Mesenchymal stem cell (in vitro differentiated cells and primary cell): ENCODE results near the gene ST13. TPM values are rescaled to one million over a fixed set of nuclear protein-coding genes. Genes with fewer than 3 reads are reported as not detected.

Experiments
- DNase-seq: peaks from one replicate; pipeline ENCODE4 v3.0.0-alpha.2; 2013
- H2AFZ ChIP-seq: one replicate; pipeline ENCODE4 v1.6.1; 2013; ENCODE audit warnings: low read depth, mild to moderate bottlenecking, control low read depth, inconsistent platforms, low read length, moderate library complexity
- H2AK5ac ChIP-seq: 2 replicates; pipeline ENCODE4 v1.6.1; 2013; ENCODE audit warnings: low read length, moderate library complexity, mild to moderate bottlenecking, inconsistent platforms; ENCODE audit not compliant: severe bottlenecking
- H2BK120ac ChIP-seq: one replicate; pipeline ENCODE4 v1.6.1; 2013; ENCODE audit warnings: low read depth, mild to moderate bottlenecking, inconsistent platforms, low read length, moderate library complexity
- H2BK12ac ChIP-seq, 2 experiments: one replicate each; pipeline ENCODE4 v1.6.1; 2013; ENCODE audit warnings: inconsistent platforms in 2 of 2, low read length in 2 of 2, mild to moderate bottlenecking in 2 of 2, moderate library complexity in 2 of 2, control low read depth in 1 of 2
- H2BK15ac ChIP-seq: one replicate; pipeline ENCODE4 v1.6.1; 2013; ENCODE audit warnings: mild to moderate bottlenecking, low read depth, inconsistent platforms; ENCODE audit not compliant: poor library complexity, severe bottlenecking
- H2BK5ac ChIP-seq: 2 replicates; pipeline ENCODE4 v1.6.1; 2013; ENCODE audit warnings: low read depth, mild to moderate bottlenecking, low read length, control low read depth, inconsistent platforms; ENCODE audit not compliant: poor library complexity, severe bottlenecking
- H3K14ac ChIP-seq, 2 experiments: one replicate each; pipeline ENCODE4 v1.6.1; 2013; ENCODE audit warnings: inconsistent platforms in 2 of 2, low read length in 2 of 2, control low read depth in 1 of 2, mild to moderate bottlenecking in 1 of 2, moderate library complexity in 1 of 2
- H3K18ac ChIP-seq, 2 experiments: one replicate each; pipeline ENCODE4 v1.6.1; 2013; ENCODE audit warnings: inconsistent platforms in 2 of 2, low read length in 2 of 2, control low read depth in 1 of 2, low read depth in 1 of 2, mild to moderate bottlenecking in 1 of 2
- H3K23ac ChIP-seq, 2 experiments: one replicate each; pipeline ENCODE4 v1.6.1; 2013; ENCODE audit warnings: inconsistent platforms in 2 of 2, low read length in 2 of 2, mild to moderate bottlenecking in 2 of 2, moderate library complexity in 2 of 2, control low read depth in 1 of 2
- H3K27ac ChIP-seq: 2 replicates; pipeline ENCODE4 v1.5.1; 2013; ENCODE audit warnings: mild to moderate bottlenecking, moderate library complexity, low read length, control low read depth, inconsistent platforms; ENCODE audit not compliant: poor library complexity, severe bottlenecking
- H3K27me3 ChIP-seq, 2 experiments: 2 replicates each; pipeline versions ENCODE4 v1.6.1 to v1.7.0; 2013; ENCODE audit warnings: low read length in 2 of 2, mild to moderate bottlenecking in 2 of 2, moderate library complexity in 2 of 2, control low read depth in 1 of 2, inconsistent platforms in 1 of 2; ENCODE audit not compliant: control insufficient read depth in 1 of 2, insufficient read depth in 1 of 2
- H3K36me3 ChIP-seq, 2 experiments: 2 replicates each; pipeline versions ENCODE4 v1.6.1 to v1.7.0; 2013; ENCODE audit warnings: low read length in 2 of 2, control low read depth in 1 of 2, inconsistent platforms in 1 of 2, low read depth in 1 of 2, mild to moderate bottlenecking in 1 of 2; ENCODE audit not compliant: insufficient read depth in 2 of 2, control insufficient read depth in 1 of 2
- H3K4ac ChIP-seq, 2 experiments: one replicate each; pipeline ENCODE4 v1.6.1; 2013; ENCODE audit warnings: inconsistent platforms in 2 of 2, low read length in 2 of 2, mild to moderate bottlenecking in 2 of 2, moderate library complexity in 2 of 2, control low read depth in 1 of 2, low read depth in 1 of 2
- H3K4me1 ChIP-seq: 2 replicates; pipeline ENCODE4 v1.6.1; 2013; ENCODE audit warnings: low read depth, low read length, control low read depth; ENCODE audit not compliant: control insufficient read depth, insufficient read depth
- H3K4me2 ChIP-seq: 2 replicates; pipeline ENCODE4 v1.6.1; 2013; ENCODE audit warnings: low read length, mild to moderate bottlenecking, inconsistent platforms; ENCODE audit not compliant: poor library complexity, severe bottlenecking
- H3K4me3 ChIP-seq, 2 experiments: 2 replicates each; pipeline versions ENCODE4 v1.5.1 to v1.7.0; 2013; ENCODE audit warnings: low read length in 2 of 2, mild to moderate bottlenecking in 2 of 2, control low read depth in 1 of 2, low read depth in 1 of 2; ENCODE audit not compliant: insufficient read depth in 1 of 2
- H3K79me1 ChIP-seq: replicated peaks from 2 replicates; pipeline ENCODE4 v1.6.1; 2013; ENCODE audit warnings: mild to moderate bottlenecking, control low read depth, low read length, inconsistent platforms; ENCODE audit not compliant: poor library complexity, severe bottlenecking
- H3K9ac ChIP-seq: 2 replicates; pipeline ENCODE4 v1.7.0; 2013; ENCODE audit warnings: mild to moderate bottlenecking, low read length, moderate library complexity
- H3K9me3 ChIP-seq: 2 replicates; pipeline ENCODE4 v1.7.0; 2013; ENCODE audit warnings: mild to moderate bottlenecking, low read length; ENCODE audit not compliant: control insufficient read depth
- H4K8ac ChIP-seq: one replicate; pipeline ENCODE4 v1.6.1; 2013; ENCODE audit warnings: inconsistent platforms, mild to moderate bottlenecking, low read length, moderate library complexity
- H4K91ac ChIP-seq: one replicate; pipeline ENCODE4 v1.6.1; 2013; ENCODE audit warnings: mild to moderate bottlenecking, low read length, inconsistent platforms
- WGBS: methylation state at CpG from one replicate; pipeline ENCODE4 v1.1.7; 2013; ENCODE audit warnings: mixed read lengths; 5-methylcytosine and 5-hydroxymethylcytosine counted together
- polyA plus RNA-seq, 2 experiments: library from polyadenylated mRNA; stranded (reverse); fragments of 200-250 nt; gene quantifications; one replicate each; pipeline ENCODE4 v1.2.3, GENCODE V29; 2013

The ST13 gene
- 329 TPM for polyA plus RNA-seq (2013, experiment 1 of 2)
- polyA plus RNA-seq (2013, experiment 2 of 2), result 343 TPM

DNA sequence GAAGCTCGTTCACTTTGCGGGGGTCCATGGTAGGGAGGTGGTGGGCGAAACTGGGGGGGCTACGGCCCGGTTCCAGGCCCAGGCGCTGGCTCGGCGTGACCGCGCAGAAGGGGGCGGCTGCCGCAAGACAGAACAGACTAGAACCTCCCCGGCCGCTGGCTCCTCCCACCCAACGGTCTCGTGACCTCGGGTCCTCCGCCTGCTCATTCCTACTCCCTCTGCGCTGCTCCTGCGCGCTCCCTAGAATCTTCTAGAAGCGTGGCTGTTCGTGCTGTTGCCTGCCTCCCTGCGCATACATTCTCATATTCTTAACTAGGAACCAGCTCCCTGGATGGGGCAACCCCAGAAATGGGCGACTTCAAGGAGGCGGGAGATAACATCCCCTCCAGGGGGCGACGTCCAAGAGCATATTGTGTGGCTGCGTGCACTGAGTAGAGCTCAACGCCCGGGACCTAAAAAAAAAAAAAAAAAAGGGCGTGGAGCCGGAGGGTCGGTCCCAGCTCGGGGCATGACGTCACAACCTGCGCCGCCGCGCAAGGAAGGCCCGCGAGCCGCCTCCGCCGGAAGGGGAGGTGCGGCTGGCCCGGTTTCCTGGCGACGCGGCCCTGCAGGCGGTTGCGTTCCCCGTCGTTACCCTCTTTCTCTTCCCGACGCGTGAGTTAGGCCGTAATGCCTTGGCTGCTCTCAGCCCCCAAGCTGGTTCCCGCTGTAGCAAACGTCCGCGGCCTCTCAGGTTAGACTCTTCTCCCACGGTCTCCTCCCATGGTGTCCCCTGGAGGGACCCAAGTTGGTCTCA, at the start of gene ST13, which contains the start of gene XPNPEP3:
ST13 (minus strand) TSS at position 127 of the 796 bp plus-strand sequence; CDS start at position 28, 99 bp downstream.
XPNPEP3 (plus strand) TSS at position 636 of the 796 bp plus-strand sequence; CDS start at position 670, 34 bp downstream.
- H3K4me1 ChIP-seq, result peaks cover 11% of the 10 kb centered on the region
- H3K9ac ChIP-seq, result peak within 1 kb of the TSS; percentile 100
- H3K18ac ChIP-seq, result peak within 1 kb of the TSS; percentile 94 to 97
- peak within 1 kb of the TSS; percentile 91 for H3K4me2 ChIP-seq
- H3K27me3 ChIP-seq, result no peaks in the 10 kb centered on the region
- under 1% methylated on average over 58 of the region's 63 CpGs for WGBS
- H3K27ac ChIP-seq, result peak within 1 kb of the TSS; percentile 100
- peak; percentile 97 for DNase-seq
- H2BK120ac ChIP-seq, result peak within 1 kb of the TSS; percentile 73
- H2BK15ac ChIP-seq, result peak within 1 kb of the TSS; percentile 60
- peak within 1 kb of the TSS; percentile 94 for H2AFZ ChIP-seq
- H3K14ac ChIP-seq, result peak within 1 kb of the TSS in 1 of 2 experiments; percentile 98
- H3K79me1 ChIP-seq, result peaks cover 1% of the 10 kb centered on the region
- peak within 1 kb of the TSS; percentile 97 for H2BK5ac ChIP-seq
- peak within 1 kb of the TSS; percentile 96 for H4K8ac ChIP-seq
- no peaks in the 10 kb centered on the region for H3K9me3 ChIP-seq
- peak within 1 kb of the TSS; percentile 97 to 100 for H3K4ac ChIP-seq
- H3K4me3 ChIP-seq, result peak within 1 kb of the TSS; percentile 95 to 96
- peak within 1 kb of the TSS; percentile 85 for H4K91ac ChIP-seq
- peak within 1 kb of the TSS; percentile 25 to 83 for H3K23ac ChIP-seq
- H2BK12ac ChIP-seq, result peak within 1 kb of the TSS in 1 of 2 experiments; percentile 72
- H2AK5ac ChIP-seq, result peak within 1 kb of the TSS; percentile 3
- peaks cover 0 to 29% of the 10 kb centered on the region in 2 experiments for H3K36me3 ChIP-seq

DNA sequence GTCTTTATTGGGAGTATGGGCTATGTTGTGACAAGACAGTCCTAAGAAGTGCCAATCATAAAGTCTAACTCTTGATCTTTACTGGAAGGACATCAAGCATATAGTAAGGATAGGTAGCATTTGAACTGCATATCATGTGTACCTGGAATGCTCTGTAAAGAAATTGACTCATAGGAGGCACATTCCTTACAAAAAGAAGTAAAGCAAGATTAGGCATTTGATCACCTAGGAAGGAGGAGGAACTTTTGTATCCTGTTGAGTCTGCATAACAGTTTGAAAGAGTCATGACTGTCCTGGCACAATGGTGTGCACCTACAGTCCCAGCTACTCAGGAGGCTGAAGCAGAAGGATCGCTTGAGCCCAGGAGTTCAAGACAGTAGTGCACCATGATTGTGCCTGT, 47.7 kb upstream of the ST13 start:
- 94% methylated on average over 1 of the region's 1 CpG for WGBS

DNA sequence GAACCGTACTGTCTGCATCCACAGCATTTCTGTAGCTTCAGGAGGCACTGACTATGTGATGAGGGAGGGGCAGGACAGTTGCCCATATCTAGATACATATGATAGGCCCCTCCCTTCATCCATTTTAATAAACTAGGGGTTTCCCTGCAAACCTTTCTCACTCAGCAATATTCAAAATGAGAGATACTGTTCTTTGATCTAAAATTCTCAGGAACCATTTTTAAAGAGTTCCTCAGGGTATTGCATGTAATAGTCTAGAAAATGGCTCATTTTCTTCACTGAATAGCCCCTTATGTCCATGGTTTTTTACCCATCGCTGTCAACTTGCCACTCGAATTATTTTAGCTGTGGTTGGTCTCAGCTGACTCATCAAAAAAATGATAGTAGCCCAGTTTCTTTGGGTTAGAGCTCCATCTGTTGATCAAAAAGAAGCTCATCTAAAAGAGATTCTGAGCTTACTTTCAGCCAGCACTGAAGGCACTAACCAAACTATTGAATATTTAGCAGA, 42.5 kb upstream of the ST13 start:
- no peak overlapping the region for H3K18ac ChIP-seq
- H2BK15ac ChIP-seq, result no peak overlapping the region
- no peaks in the 10 kb centered on the region for H3K4me1 ChIP-seq
- H3K14ac ChIP-seq, result peak overlapping the region in 1 of 2 experiments; percentile 91
- H3K4me3 ChIP-seq, result no peak overlapping the region
- H4K91ac ChIP-seq, result no peak overlapping the region
- no peaks in the 10 kb centered on the region for H3K27me3 ChIP-seq
- no peak overlapping the region for H2BK12ac ChIP-seq
- DNase-seq, result peak; percentile 79
- no peak overlapping the region for H4K8ac ChIP-seq
- H2AK5ac ChIP-seq, result no peak overlapping the region
- H3K27ac ChIP-seq, result no peak overlapping the region
- no peak overlapping the region for H2BK120ac ChIP-seq
- no peak overlapping the region for H3K4me2 ChIP-seq
- no peak overlapping the region for H3K4ac ChIP-seq
- no peaks in the 10 kb centered on the region for H3K79me1 ChIP-seq
- no peak overlapping the region for H2BK5ac ChIP-seq
- H3K9ac ChIP-seq, result peak overlapping the region; percentile 40
- 51% methylated on average over 2 of the region's 3 CpGs for WGBS
- H3K36me3 ChIP-seq, result peaks cover 0 to 35% of the 10 kb centered on the region in 2 experiments
- no peak overlapping the region for H3K23ac ChIP-seq
- no peak overlapping the region for H2AFZ ChIP-seq
- no peaks in the 10 kb centered on the region for H3K9me3 ChIP-seq

More for the DNA sequence above, 47.7 kb upstream of the ST13 start:
- Histone ChIP-seq H3K9ac (no peak overlapping the region), H2BK120ac (no peak overlapping the region), H2BK5ac (no peak overlapping the region), H3K27me3 (no peaks in the 10 kb centered on the region), H4K8ac (no peak overlapping the region), H3K9me3 (no peaks in the 10 kb centered on the region), H2BK12ac (no peak overlapping the region), H2BK15ac (no peak overlapping the region), H3K79me1 (no peaks in the 10 kb centered on the region), H3K23ac (no peak overlapping the region), H3K14ac (no peak overlapping the region), H3K27ac (no peak overlapping the region), H4K91ac (no peak overlapping the region), H2AK5ac (no peak overlapping the region), H3K36me3 (peaks cover 5 to 57% of the 10 kb centered on the region in 2 experiments), H3K4ac (no peak overlapping the region), H2AFZ (no peak overlapping the region), H3K4me3 (no peak overlapping the region), H3K18ac (no peak overlapping the region), H3K4me1 (no peaks in the 10 kb centered on the region), H3K4me2 (no peak overlapping the region)
- DNase-seq, result no peak

DNA sequence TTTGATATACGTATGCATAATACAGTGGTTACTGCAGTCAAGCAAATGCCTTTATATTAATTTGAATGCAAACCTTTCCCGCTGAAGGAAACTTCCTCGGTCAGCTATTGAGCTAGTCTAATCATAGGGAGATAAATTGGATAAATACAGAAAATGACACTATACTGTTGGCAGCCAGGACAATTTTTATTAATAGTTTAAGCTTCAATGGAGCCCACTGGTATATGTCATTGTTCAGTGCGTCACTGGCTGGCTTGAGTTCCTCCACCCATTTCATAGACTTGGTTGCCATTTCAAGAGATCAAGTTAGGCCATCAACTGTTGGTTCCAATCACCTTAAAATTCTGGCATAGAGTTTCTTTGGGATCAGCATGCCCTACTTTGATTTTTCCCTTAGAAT, 38.0 kb upstream of the ST13 start:
- Histone ChIP-seq H3K14ac (no peak overlapping the region), H3K9me3 (no peaks in the 10 kb centered on the region), H3K23ac (no peak overlapping the region), H4K91ac (no peak overlapping the region), H2BK15ac (no peak overlapping the region), H3K4me2 (no peak overlapping the region), H3K36me3 (peaks cover 5 to 44% of the 10 kb centered on the region in 2 experiments), H3K79me1 (peaks cover 4% of the 10 kb centered on the region), H4K8ac (no peak overlapping the region), H3K9ac (no peak overlapping the region), H3K18ac (no peak overlapping the region), H3K4me3 (no peak overlapping the region), H2AK5ac (no peak overlapping the region), H2BK12ac (no peak overlapping the region), H3K27ac (no peak overlapping the region), H3K4me1 (no peaks in the 10 kb centered on the region), H3K27me3 (no peaks in the 10 kb centered on the region), H3K4ac (no peak overlapping the region), H2BK5ac (no peak overlapping the region), H2BK120ac (no peak overlapping the region), H2AFZ (no peak overlapping the region)
- over 99% methylated on average over 3 of the region's 4 CpGs for WGBS
- DNase-seq, result no peak
